Measurements from ENCODE around the gene NOP14. TPM values are rescaled to one million over a fixed set of nuclear protein-coding genes. Genes with fewer than 3 reads are reported as not detected.

Gene NOP14
- total RNA-seq, 6 experiments from 2014 or later, result 34.8 to 39.4 (median 37.0) TPM

DNA sequence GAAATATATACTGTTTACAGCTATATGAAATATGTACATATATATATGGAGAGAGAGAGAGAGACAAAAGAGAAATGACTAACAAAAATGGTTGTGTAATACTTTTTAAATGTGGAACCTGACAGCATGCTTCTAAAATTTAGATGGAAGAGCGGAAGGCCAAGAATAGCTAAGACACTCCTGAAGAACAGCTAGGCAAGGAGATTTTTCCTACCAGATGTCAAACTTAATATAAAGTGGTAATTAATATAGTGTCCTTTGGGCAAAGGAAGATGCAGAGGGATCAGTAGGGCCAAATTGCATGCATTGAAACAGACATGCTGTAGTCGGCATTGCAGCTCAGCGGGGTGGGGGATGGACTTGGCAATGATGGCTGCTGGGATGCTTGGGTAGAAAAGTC, 74.3 kb downstream of the NOP14 start:
- Mint-ChIP-seq H3K9me3 (no peaks in the 10 kb centered on the region), H3K27me3 (ENCODE audit: insufficient read depth) (peaks cover 3% of the 10 kb centered on the region), H3K4me1 (ENCODE audit: low read depth) (peaks cover 24% of the 10 kb centered on the region), H3K4me3 (no peak overlapping the region), H3K36me3 (ENCODE audit: low read depth) (peaks cover 28% of the 10 kb centered on the region), H3K27ac (no peak overlapping the region)
- DNase-seq, result no peak
- TF ChIP-seq, protein P1, sequence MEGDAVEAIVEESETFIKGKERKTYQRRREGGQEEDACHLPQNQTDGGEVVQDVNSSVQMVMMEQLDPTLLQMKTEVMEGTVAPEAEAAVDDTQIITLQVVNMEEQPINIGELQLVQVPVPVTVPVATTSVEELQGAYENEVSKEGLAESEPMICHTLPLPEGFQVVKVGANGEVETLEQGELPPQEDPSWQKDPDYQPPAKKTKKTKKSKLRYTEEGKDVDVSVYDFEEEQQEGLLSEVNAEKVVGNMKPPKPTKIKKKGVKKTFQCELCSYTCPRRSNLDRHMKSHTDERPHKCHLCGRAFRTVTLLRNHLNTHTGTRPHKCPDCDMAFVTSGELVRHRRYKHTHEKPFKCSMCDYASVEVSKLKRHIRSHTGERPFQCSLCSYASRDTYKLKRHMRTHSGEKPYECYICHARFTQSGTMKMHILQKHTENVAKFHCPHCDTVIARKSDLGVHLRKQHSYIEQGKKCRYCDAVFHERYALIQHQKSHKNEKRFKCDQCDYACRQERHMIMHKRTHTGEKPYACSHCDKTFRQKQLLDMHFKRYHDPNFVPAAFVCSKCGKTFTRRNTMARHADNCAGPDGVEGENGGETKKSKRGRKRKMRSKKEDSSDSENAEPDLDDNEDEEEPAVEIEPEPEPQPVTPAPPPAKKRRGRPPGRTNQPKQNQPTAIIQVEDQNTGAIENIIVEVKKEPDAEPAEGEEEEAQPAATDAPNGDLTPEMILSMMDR (IDR thresholded peaks at IDR 0.05), result no peak

Other genes with a start within 250 kb of the NOP14 start
- 10 to 100 TPM; 28.6 to 32.0 (median 30.9) TPM for gene TNIP2, start 207.1 kb downstream of the NOP14 start, total RNA-seq (2021; fragmentation: NEBNext Ultra II Directional; extraction: Animal tissue kit (Norgen Biotek cat#: 25700))
- gene SH3BP2, start 170.3 kb downstream of the NOP14 start, total RNA-seq (2021; fragmentation: NEBNext Ultra II Directional; extraction: Animal tissue kit (Norgen Biotek cat#: 25700)), result 10 to 100 TPM; 17.6 to 25.4 (median 20.5) TPM
- gene ADD1, start 119.6 kb downstream of the NOP14 start, total RNA-seq (2021; fragmentation: NEBNext Ultra II Directional; extraction: Animal tissue kit (Norgen Biotek cat#: 25700)), result 100 to 1,000 TPM; 276 to 332 (median 321) TPM
- 1 to 10 TPM; 5.1 to 8.1 (median 6.7) TPM for gene GRK4, start 165 bp upstream of the NOP14 start, total RNA-seq (2021; fragmentation: NEBNext Ultra II Directional; extraction: Animal tissue kit (Norgen Biotek cat#: 25700))
- gene HTT-AS, start 111.1 kb upstream of the NOP14 start, total RNA-seq (2021; fragmentation: NEBNext Ultra II Directional; extraction: Animal tissue kit (Norgen Biotek cat#: 25700)), result not detected
- gene HTT, start 111.3 kb upstream of the NOP14 start, total RNA-seq (2021; fragmentation: NEBNext Ultra II Directional; extraction: Animal tissue kit (Norgen Biotek cat#: 25700)), result 10 to 100 TPM; 38.1 to 52.0 (median 47.8) TPM

Data from HFFc6 (cell line).